NCI-H2196 treated with DMSO at 0.1 percent for 48 hours (cell line): ENCODE results near the gene ACTN4.

Experiments
- DNase-seq: peaks from one replicate; lab custom pipeline; 2025; ENCODE audit not compliant: unreplicated experiment; lab: John Stamatoyannopoulos, UW

Gene ACTN4

GRCh38 chr19:38635483-38636399, 11.7 kb upstream of the ACTN4 start:
- DNase-seq: no peak

GRCh38 chr19:38638461-38638860, 9.0 kb upstream of the ACTN4 start:
- no peak for DNase-seq

- no peak for DNase-seq
These were observed 7.8 kb upstream of the ACTN4 start for GRCh38 chr19:38639679-38640078.

GRCh38 chr19:38640368-38640767, 7.1 kb upstream of the ACTN4 start:
- DNase-seq: no peak

GRCh38 chr19:38642176-38642575, 5.3 kb upstream of the ACTN4 start:
- no peak for DNase-seq

GRCh38 chr19:38644719-38645118, 2.7 kb upstream of the ACTN4 start:
- DNase-seq: no peak

- DNase-seq: no peak
These were observed 718 bp downstream of the ACTN4 start for GRCh38 chr19:38647966-38648768.

GRCh38 chr19:38648769-38649304, 1.4 kb downstream of the ACTN4 start:
- DNase-seq: no peak

GRCh38 chr19:38649305-38650171, 2.1 kb downstream of the ACTN4 start:
- DNase-seq: no peak

- DNase-seq: no peak
These were observed 2.8 kb downstream of the ACTN4 start for GRCh38 chr19:38650172-38650775.

GRCh38 chr19:38650911-38651584, 3.6 kb downstream of the ACTN4 start:
- DNase-seq: no peak

- DNase-seq: no peak
These were observed 5.7 kb downstream of the ACTN4 start for GRCh38 chr19:38653028-38653571.

- no peak for DNase-seq
These were observed 7.2 kb downstream of the ACTN4 start for GRCh38 chr19:38654628-38655055.

GRCh38 chr19:38655148-38655824, 7.8 kb downstream of the ACTN4 start:
- no peak for DNase-seq

GRCh38 chr19:38656171-38656981, 8.9 kb downstream of the ACTN4 start:
- no peak for DNase-seq

- DNase-seq: no peak
These were observed 10.3 kb downstream of the ACTN4 start for GRCh38 chr19:38657633-38658222.

- peak; percentile 87 for DNase-seq
These were observed 11.2 kb downstream of the ACTN4 start for GRCh38 chr19:38658462-38659306.
